Ascending aorta (tissue), 2 donors: ENCODE measurements around the gene FOXK1. TPM values are rescaled to one million over a fixed set of nuclear protein-coding genes. Genes with fewer than 3 reads are reported as not detected.
"Not testable (repeated sequence)": the region's sequence is repeated elsewhere in the genome, so short reads cannot be mapped to it uniquely, and the experiment has no call there.

Experiments used
- DNase-seq, 2 donors: peaks; one replicate each; pipeline ENCODE4 v3.0.0-alpha.2; 2019; ENCODE audit warnings: low spot score in 2 of 2
- H3K27ac ChIP-seq, 2 donors: fragments of 200-600 bp; sonication (generic); one replicate each; pipeline ENCODE4 v1.5.1; 2016 to 2017; ENCODE audit warnings: mild to moderate bottlenecking in 1 of 2
- H3K27me3 ChIP-seq: fragments of 200-600 bp; sonication (generic); one replicate; pipeline ENCODE4 v1.5.1; 2017
- H3K36me3 ChIP-seq, 2 donors: fragments of 200-600 bp; sonication (generic); one replicate each; pipeline ENCODE4 v1.5.1; 2016
- H3K4me1 ChIP-seq, 2 donors: fragments of 200-600 bp; sonication (generic); one replicate each; pipeline ENCODE4 v1.5.1; 2016 to 2017; ENCODE audit warnings: mild to moderate bottlenecking in 1 of 2
- H3K4me3 ChIP-seq, 2 donors: fragments of 200-600 bp; sonication (generic); one replicate each; pipeline ENCODE4 v1.5.1; 2016 to 2017; ENCODE audit warnings: mild to moderate bottlenecking in 1 of 2
- H3K9me3 ChIP-seq, 2 donors: fragments of 200-600 bp; sonication (generic); one replicate each; pipeline ENCODE4 v1.5.1; 2016
- intact Hi-C: fragments of 100-400 bp; cut with DNase I; formaldehyde crosslinking; loops from one replicate; pipeline ENCODE4 v1.15.1; 2023
- total RNA-seq: library from RNA; depleted of rRNA; stranded (reverse); fragments of >200 nt; gene quantifications from one replicate; pipeline ENCODE4 v1.1.0, GENCODE V29; 2016
- TF ChIP-seq, protein P1 (sequence below), 3 experiments: fragments of 200-600 bp in 2 of 3; fragments of 450-650 bp in 1 of 3; sonication (generic) in 2 of 3; IDR thresholded peaks; one replicate each; pipeline ENCODE4 v1.5.1; 2016 to 2019; ENCODE audit warnings: antibody characterized with exemption in 3 of 3, mild to moderate bottlenecking in 1 of 3, moderate library complexity in 1 of 3

Gene FOXK1
- total RNA-seq, 1 donor from 2014 or later: 31.7 TPM

DNA sequence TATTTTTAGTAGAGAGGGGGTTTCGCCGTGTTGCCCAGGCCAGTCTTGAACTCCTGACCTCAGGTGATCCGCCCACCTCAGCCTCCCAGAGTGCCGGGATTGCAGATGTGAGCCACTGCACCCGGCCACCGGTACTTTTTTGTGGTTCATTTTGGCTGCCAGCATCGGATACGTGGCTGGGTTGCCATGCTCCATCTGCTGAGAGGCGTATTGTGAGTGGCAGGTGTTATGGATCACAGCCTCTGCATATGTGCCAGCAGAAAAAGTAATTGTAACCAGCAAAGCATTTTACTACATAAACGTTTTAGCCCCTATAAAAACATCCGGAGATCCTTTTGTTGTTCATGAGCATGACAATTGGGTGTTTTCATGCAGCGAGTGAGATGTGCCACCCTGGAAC is 7.1 kb downstream of the FOXK1 start:
- DNase-seq: no peak
- Histone ChIP-seq H3K36me3 (no peaks in the 10 kb centered on the region), H3K4me3 (no peak overlapping the region), H3K9me3 (no peaks in the 10 kb centered on the region), H3K27me3 (no peaks in the 10 kb centered on the region), H3K27ac (no peak overlapping the region), H3K4me1 (peaks cover 15 to 49% of the 10 kb centered on the region in 2 donors)
- TF ChIP-seq, protein P1, sequence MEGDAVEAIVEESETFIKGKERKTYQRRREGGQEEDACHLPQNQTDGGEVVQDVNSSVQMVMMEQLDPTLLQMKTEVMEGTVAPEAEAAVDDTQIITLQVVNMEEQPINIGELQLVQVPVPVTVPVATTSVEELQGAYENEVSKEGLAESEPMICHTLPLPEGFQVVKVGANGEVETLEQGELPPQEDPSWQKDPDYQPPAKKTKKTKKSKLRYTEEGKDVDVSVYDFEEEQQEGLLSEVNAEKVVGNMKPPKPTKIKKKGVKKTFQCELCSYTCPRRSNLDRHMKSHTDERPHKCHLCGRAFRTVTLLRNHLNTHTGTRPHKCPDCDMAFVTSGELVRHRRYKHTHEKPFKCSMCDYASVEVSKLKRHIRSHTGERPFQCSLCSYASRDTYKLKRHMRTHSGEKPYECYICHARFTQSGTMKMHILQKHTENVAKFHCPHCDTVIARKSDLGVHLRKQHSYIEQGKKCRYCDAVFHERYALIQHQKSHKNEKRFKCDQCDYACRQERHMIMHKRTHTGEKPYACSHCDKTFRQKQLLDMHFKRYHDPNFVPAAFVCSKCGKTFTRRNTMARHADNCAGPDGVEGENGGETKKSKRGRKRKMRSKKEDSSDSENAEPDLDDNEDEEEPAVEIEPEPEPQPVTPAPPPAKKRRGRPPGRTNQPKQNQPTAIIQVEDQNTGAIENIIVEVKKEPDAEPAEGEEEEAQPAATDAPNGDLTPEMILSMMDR (IDR thresholded peaks at IDR 0.05): no peak
- intact Hi-C loops: loop anchor here (10.0 kb wide), 1 partner anchor 196 kb away; the partner anchor contains the start of gene RADIL

DNA sequence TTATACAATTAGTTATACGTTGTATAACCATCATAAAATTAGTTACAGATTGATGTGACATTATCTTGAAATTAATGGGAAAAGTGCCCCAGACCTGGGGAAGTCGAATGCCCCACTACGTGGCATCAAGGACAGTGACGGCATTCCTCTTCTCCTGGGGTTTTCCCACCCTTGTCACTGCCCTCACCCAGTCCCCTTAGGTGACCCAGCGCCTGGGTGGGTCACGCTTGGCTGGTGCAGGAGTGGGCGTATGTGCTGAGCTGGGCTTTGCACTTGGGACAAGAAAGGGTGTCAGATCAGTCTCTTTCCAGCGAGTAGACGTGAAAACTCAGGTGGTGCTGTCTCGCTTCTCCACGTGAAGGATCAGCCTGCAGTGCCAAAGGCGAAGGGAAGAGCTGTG is 7.6 kb downstream of the FOXK1 start:
- no peaks in the 10 kb centered on the region for H3K27me3 ChIP-seq
- TF ChIP-seq, protein P1 (IDR thresholded peaks at IDR 0.05): no peak
- intact Hi-C loops: loop anchor here (10.0 kb wide), 1 partner anchor 195 kb away; the partner anchor contains the start of gene RADIL
- H3K4me3 ChIP-seq: peak overlapping the region; percentile 2 to 57
- H3K9me3 ChIP-seq: no peaks in the 10 kb centered on the region
- H3K27ac ChIP-seq: peak overlapping the region; percentile 35 to 38
- DNase-seq: no peak
- H3K4me1 ChIP-seq: peaks cover 18 to 50% of the 10 kb centered on the region in 2 donors
- no peaks in the 10 kb centered on the region for H3K36me3 ChIP-seq

DNA sequence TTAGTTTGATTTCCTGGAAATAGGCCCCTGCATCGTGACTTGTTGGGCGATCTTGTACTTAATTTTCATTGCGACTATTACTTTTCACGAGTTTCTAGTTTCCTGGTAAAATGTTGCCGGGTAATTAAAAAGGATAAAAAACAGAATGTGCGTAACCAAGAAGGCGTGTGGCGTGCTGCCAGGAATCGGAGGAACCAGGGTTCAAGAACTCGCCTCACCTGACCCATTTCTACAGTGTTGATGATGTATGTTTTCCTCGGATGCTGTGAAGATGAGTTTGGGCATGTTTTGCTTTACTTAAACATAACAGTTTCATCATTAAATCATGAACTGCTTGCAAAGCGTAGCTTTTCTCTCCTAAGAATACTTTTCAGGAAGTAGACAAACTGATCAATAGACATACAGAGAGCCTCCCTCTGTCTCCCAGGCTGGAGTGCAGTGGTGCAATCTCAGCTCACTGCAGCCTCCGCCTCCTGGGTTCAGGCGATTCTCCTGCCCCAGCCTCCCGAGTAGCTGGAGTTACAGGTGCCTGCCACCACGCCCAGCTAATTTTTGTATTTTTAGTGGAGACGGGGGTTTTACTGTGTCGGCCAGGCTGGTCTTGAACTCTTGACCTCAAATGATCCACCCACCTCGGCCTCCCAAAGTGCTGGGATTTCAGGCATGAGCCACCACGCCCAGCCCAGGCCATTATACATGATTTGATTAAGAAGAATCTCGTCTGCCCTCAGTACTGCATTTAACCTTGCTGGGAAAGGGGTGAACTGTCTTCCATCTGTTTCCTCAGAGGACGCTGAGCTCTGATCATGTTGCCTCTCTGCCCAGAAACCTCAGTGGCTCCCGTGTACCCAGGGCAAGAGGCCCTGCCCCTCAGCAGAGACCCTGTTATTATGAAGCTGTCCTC is 9.1 kb downstream of the FOXK1 start:
- intact Hi-C loops: no loop called here

DNA sequence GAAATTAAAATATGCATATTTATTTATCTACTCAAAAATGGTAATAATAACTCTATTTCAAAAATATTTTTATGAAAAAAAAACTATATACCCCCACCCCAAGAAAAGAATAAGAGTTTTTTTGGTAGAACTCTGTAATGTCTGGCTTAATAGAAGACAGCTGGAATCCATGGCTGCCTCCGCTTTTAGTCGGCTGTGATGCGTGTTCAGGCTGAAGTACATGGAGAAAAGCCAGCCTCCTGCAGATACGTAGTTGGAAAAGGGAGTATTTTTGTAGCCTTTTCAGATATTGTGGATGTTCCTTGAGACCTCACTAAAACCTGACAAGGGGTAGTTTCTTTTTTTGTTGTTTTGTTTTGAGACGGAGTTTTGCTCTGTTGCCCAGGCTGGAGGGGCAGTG is 10.0 kb downstream of the FOXK1 start:
- DNase-seq: no peak
- H3K27me3 ChIP-seq: no peaks in the 10 kb centered on the region
- H3K36me3 ChIP-seq: no peaks in the 10 kb centered on the region
- peak overlapping the region; percentile 94 to 95 for H3K27ac ChIP-seq
- TF ChIP-seq, protein P1 (IDR thresholded peaks at IDR 0.05): no peak
- intact Hi-C loops: no loop called here
- peaks cover 22 to 53% of the 10 kb centered on the region in 2 donors for H3K4me1 ChIP-seq
- H3K9me3 ChIP-seq: no peaks in the 10 kb centered on the region
- peak overlapping the region; percentile 14 to 31 for H3K4me3 ChIP-seq

More for the DNA sequence above, 9.1 kb downstream of the FOXK1 start:
- Histone ChIP-seq H3K9me3 (no peaks in the 10 kb centered on the region), H3K36me3 (no peaks in the 10 kb centered on the region), H3K27me3 (no peaks in the 10 kb centered on the region), H3K27ac (peak overlapping the region; percentile 94 to 95), H3K4me3 (peak overlapping the region in 1 of 2 donors; percentile 57), H3K4me1 (peaks cover 22 to 54% of the 10 kb centered on the region in 2 donors)
- DNase-seq: no peak
- TF ChIP-seq, protein P1 (IDR thresholded peaks at IDR 0.05): no peak

DNA sequence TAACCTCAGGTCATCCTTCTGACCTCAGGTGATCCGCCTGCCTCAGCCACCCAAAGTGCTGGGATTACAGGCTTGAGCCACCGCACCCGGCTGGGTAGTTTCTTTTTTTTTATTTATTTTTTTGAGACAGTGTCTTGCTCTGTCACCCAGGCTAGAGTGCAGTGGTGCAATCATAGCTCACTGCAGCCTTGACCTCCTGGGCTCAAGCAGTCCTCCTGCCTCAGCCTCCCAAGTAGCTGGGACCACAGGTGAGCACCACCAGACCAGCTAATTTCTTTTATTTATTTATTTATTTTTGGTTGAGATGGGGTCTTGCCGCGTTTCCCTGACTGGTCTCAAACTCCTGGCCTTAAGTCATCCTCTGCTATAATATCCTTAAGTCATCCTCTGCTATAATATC is 10.5 kb downstream of the FOXK1 start:
- peak overlapping the region in 1 of 2 donors; percentile 31 for H3K4me3 ChIP-seq
- H3K27ac ChIP-seq: peak overlapping the region; percentile 94 to 95
- H3K27me3 ChIP-seq, H3K9me3 ChIP-seq, DNase-seq, intact Hi-C loops, H3K36me3 ChIP-seq: not testable (repeated sequence)
- H3K4me1 ChIP-seq: peaks cover 22 to 56% of the 10 kb centered on the region in 2 donors

DNA sequence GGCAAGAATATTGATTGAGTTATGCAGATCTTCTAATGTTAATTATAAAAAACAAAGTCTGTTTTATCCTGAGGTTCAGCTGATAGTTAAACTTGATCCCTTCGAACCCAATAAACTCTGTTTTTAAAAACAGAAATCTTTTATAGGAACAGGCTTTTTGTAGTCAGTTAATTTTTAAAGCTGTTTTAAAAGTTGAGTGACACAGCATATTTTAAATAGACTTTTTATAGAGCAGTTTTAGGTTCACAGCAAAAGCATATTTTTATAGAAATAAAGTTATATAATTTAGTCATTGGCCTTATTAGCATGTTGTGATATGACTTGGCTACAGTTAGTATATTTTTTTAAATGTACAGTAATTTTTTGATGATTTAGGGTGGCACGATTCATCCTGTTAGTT is 11.1 kb downstream of the FOXK1 start:
- TF ChIP-seq, protein P1 (IDR thresholded peaks at IDR 0.05): no peak
- no peaks in the 10 kb centered on the region for H3K27me3 ChIP-seq
- peak overlapping the region; percentile 94 to 95 for H3K27ac ChIP-seq
- H3K4me1 ChIP-seq: peaks cover 22 to 56% of the 10 kb centered on the region in 2 donors
- no peak overlapping the region for H3K4me3 ChIP-seq
- DNase-seq: no peak
- H3K9me3 ChIP-seq: no peaks in the 10 kb centered on the region
- H3K36me3 ChIP-seq: no peaks in the 10 kb centered on the region
- intact Hi-C loops: no loop called here
